A673 (cell line): Measurements from ENCODE around the gene NFIB.

Experiments used
- CTCF ChIP-seq: fragments of 300-800, 200-600 bp; sonication (generic); conservative IDR thresholded peaks from 2 replicates; pipeline ENCODE4 v1.5.1; 2017; ENCODE audit warnings: low read depth, mild to moderate bottlenecking, antibody characterized with exemption, low read length, moderate library complexity, mixed read lengths
- EZH2 ChIP-seq: fragments of 200-600 bp; sonication (generic); IDR thresholded peaks from 2 replicates; pipeline ENCODE4 v1.6.1; 2017; ENCODE audit warnings: borderline replicate concordance, low read depth, mild to moderate bottlenecking, mixed read lengths, antibody characterized with exemption, low read length; ENCODE audit not compliant: poor library complexity, severe bottlenecking

GRCh38 chr9:14260101-14260500 lies 53.8 kb downstream of the NFIB start:
- no peak for TF ChIP-seq CTCF
- TF ChIP-seq EZH2 = no peak
